Activated T-helper 9 cell treated with anti-CD3 and anti-CD28 coated beads, Interleukin-2, amount 50 U/mL, for 16 hours (primary cell): Measurements from ENCODE around the gene ATP8A2.
"Not testable (repeated sequence)": the region's sequence is repeated elsewhere in the genome, so short reads cannot be mapped to it uniquely, and the experiment has no call there.

Experiments used
- DNase-seq: peaks from one replicate; pipeline ENCODE4 v3.0.0-alpha.2; 2020; ENCODE audit warnings: low read depth

ATP8A2 gene

GRCh38 chr13:25371875-25372283, at the start of gene ATP8A2:
ATP8A2 (plus strand) TSS chr13:25371974; CDS start chr13:25372213, 239 bp downstream.
- no peak for DNase-seq

DNA sequence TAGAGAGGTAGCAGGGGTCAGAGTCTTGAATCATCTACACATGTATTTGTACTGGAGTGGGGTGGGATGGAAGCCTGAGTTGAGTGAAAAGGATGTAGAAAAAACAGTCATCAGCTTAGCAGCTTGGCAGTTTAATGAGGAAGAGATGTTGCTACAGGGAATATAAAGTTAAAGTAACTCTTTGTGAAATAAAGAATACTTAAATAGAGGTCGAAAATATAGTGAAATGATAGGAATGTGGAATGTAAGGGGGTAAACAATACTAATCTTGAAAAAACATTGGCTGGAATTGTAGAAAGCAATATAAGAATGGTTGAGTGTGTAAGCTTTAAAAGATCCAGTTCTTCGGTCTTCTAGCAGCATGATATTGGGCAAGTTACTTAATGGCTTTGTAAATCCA, 47.7 kb upstream of the ATP8A2 start:
- no peak for DNase-seq

- DNase-seq: no peak
Measured at GRCh38 chr13:25329706-25330105, 42.1 kb upstream of the ATP8A2 start.

GRCh38 chr13:25330541-25330940, 41.2 kb upstream of the ATP8A2 start:
- no peak for DNase-seq

DNA sequence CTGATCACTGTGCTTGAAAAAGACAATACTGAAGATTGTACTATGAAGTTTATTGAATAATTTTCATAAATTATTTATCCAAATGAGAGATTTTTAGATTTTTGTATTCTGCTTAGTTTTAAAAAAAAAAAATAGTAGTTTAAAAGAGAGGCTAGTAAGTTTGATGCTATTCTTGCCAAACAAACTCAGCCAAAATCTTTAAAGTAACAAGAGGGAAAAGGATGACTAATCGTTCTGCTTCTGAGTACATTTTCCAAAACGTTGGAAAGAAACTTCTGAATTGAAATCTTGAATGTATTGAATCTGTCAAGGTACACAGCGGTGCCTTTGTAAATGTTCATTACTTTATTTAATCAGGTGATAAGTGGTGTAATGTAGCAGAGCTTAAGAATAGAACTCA, 35.9 kb upstream of the ATP8A2 start:
- no peak for DNase-seq

DNA sequence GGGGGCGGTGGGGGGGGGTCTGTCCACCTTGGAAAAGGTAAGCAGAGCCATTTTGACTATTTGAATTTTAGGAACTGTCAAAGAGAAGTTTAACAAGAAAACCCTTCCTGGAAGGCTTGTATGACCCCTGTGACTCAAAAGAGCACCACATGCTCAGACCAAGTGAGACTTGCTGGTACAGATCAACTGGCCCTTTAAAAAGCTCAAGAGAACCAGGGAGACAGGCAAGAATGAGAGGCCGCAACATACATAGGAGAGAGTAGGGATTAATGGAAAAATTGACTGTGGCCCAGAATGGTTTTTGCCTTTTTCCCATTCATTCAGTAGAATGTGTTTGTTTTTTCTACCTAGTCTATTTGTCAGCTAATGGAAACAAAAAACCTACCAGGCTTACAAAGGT, 26.2 kb upstream of the ATP8A2 start:
- DNase-seq: no peak

DNA sequence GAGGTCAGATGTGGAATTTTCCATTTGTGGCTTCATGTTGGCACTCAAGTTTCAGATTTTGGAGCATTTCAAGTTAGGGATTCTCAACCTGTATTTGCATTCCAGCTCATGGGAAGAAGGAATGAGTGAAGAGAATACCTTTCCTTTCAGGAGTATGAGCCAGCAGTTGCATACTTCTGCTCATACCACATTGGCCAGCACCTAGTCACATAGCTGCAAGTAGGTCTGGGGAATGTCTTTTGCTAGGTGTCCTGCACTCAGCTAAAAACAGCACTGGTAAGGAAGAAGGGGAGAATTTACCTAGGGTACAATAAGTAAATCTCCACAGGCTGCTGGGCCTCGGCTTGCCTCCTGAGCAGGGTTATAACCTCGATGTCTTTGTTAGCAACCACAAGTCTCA, 24.6 kb upstream of the ATP8A2 start:
- DNase-seq: no peak

GRCh38 chr13:25351404-25351803, 20.4 kb upstream of the ATP8A2 start:
- DNase-seq: no peak

DNA sequence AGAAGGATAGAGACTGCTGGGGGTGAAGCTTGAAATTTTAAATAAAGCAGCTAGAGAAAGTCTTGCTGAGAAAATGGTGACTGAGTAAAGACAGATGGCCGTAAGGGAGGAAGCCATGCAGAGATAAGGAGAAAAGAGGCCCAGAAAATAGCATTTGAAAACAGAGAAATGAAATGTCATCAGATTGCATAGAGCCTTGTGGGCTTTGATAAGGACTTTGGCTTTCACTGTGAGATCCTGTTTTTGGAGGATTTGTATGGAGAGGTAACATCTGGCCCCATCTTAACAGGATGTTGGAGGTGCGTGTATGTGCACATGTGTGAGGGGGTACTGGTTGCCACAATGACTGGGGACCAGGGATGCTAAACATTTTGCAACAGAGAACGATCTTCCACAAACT, 19.5 kb upstream of the ATP8A2 start:
- DNase-seq: no peak

DNA sequence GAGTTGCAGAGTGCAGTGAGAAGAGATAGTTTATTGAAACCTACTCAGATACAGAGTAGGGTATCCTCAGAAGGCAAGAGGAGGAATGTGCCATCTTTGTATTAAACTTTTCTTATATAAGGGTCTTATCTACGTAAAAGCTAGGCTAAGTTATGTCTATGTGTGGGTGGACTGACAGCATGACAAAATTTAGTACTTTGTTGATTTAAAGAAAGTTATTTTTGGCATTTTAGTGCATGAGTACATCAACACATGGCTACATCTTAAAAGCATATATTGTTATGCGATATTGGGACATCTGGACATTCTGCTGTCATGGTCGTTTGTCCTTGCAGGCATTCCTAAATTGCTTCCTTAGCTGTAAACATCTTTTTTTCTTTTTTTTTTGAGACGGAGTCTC, 19.0 kb upstream of the ATP8A2 start:
- no peak for DNase-seq

DNA sequence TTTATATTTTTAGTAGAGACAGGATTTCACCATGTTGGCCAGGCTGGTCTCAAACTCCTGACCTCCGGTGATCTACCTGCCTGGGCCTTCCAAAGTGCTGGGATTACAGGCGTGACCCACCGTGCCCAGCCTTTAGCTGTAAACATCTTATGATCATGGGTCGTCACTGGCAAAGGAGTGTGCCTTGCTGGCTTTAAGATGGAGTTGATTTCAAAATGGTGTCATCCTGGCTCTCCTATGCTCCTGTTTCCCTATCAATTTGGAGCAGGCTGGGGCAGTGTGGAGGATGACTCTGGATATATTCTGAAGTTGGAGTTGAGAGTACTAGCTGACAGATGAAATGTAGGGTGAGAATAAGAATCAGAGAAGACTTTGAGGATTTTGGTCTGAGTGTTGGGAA, 18.4 kb upstream of the ATP8A2 start:
- no peak for DNase-seq

DNA sequence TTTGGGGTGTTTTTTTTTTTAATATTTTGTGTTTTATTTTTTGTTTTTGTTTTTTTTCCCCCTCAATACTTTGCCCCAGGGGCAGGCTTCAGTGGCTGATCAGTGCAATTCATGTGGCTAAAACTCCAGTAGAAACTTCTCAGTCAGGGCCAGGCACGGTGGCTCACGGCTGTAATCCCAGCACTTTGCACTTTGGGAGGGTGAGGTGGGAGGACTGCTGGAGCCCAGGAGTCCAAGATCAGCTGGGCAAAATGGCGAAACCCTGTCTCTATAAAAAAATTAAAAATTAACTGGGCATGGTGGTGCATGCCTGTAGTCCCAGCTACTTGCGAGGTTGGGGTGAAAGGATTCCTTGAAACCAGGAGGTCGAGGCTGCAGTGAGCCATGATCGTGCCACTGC, 17.4 kb upstream of the ATP8A2 start:
- DNase-seq: no peak

DNA sequence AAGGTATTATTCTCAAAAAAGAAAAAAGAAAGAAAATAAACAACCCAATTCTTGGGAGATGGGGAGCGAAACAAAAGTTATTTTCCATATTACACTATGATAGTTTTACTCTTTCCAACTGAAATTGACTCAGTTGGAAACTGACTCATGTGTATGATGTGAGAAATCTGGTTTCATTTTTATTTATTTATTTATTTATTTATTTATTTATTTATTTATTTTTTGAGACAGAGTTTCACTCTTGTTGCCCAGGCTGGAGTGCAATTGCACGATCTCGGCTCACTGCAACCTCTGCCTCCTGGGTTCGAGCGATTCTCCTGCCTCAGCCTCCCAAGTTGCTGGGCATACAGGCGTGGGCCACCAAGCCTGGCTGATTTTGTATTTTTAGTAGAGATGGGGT, 11.3 kb upstream of the ATP8A2 start:
- DNase-seq: not testable (repeated sequence)

DNA sequence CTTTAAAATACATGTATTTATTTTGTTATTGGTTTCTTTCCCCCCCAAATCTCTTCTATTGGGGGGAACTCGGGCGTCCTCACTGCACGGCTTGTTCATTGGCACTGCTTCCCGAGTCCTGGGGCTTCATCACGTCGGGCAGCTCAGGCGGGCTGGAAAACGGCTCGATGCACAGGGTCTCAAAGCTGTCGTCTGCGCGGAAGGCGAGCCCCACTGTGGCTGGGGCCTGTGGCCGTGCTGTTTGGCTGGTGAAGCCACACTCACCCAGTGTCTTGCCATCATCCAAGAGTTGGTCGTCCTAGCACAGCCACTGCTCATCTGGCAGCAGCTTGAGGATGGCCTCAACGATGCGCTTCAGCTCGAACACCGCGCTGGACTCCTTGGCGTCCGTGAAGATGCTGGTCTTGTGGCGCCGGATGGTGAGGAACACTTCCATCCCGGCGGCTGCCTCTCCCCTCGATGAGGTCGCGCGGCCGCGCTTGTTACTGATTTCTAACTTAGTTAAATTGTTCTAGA, 6.0 kb upstream of the ATP8A2 start:
- DNase-seq: no peak

DNA sequence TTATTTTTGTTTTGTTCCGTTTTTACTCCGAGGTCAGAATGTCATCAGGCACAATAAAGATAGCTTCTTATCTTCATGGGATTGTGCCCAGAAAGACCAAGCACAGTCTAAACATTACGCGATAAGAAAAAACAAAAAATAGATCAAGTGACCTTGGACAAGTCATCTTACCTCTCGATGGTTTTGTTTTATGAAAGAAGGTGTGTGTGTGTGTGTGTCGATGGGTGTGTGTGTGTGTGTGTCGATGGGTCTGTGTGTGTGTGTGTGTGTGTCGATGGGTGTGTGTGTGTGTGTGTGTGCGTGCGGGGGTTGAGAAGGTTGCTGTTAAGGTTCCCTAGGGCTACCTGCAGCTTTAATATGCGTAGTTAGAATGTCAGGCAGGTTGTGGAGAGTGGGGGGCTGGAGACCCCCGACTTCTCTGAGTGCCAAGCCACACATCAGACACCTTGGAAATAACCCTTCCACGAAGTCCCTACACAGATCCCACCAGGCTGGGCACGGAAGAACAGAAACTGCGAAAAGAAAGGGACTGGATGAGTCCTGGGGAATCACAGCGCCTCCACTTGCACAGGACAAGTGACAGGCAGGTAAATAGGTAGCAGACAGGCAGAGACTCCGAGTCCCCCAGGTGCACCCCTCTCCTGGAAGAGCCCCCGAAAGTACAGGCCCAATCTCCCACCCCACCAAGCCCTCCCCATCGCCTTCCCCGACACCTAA, 458 bp upstream of the ATP8A2 start:
- DNase-seq: no peak

DNA sequence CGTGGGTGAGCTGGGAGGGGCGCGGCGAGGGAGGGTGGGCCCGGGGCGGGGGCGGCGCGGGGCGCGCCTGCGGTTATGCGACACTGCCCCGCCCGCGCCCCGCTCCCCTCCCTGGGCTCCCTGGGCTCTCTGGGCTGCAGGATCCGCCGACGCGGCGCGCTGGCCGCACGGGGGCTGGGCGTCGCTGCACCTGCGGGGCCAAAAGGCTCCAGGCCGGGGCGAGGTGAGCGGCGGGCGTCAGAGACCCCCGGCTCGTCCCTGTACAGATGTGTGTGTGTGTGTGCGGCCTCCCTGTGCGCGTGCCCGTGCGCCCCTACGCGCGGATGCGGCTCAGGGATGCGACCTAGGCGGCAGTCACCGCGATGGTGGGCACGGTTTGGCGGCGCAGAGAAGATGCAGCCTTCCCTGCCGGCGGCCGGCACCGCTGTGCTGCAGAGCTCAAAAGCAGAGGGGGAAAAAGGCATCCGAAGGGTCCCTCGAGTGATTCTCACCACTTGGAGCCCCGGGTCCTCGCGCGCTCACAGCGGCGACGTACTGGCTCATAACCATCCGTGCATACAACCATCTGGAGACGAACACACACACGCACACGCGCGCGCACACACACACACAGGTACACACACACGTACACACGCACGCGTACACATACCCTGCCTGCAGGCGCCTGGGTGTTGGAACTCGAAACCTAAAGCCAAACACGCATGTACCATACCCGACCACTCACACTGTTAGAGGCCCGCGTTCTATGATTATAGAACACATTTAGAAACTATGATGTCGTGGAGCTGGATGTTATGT, 709 bp downstream of the ATP8A2 start:
- DNase-seq: no peak

GRCh38 chr13:25375727-25376358, 4.1 kb downstream of the ATP8A2 start:
- DNase-seq: no peak

GRCh38 chr13:25377244-25377962, 5.6 kb downstream of the ATP8A2 start:
- no peak for DNase-seq

GRCh38 chr13:25378528-25378927, 6.8 kb downstream of the ATP8A2 start:
- no peak for DNase-seq

- no peak for DNase-seq
Measured at GRCh38 chr13:25379011-25379410, 7.2 kb downstream of the ATP8A2 start.

- no peak for DNase-seq
Measured at GRCh38 chr13:25380082-25380481, 8.3 kb downstream of the ATP8A2 start.

- no peak for DNase-seq
Measured at GRCh38 chr13:25380741-25381324, 9.1 kb downstream of the ATP8A2 start.
